ENCODE measurements around the gene TRIM52. TPM values are rescaled to one million over a fixed set of nuclear protein-coding genes. Genes with fewer than 3 reads are reported as not detected.
A peak's percentile ranks its signal among the peaks of the same experiment; 100 is the strongest.

TRIM52 gene
- total and polyA plus RNA-seq, 9 of the 15 experiments (the other 6 are each of a cell fraction or from before 2014, with no cell fraction given) = 3.3 to 21.9 (median 13.5) TPM

GRCh38 chr5:181207214-181207959, 53.6 kb downstream of the TRIM52 start (continued):
- TF ChIP-seq ARID3A (IDR thresholded peaks at IDR 0.05; ENCODE audit: borderline replicate concordance, low read depth, low read length) (peak; percentile 86), GTF2F1 (IDR thresholded peaks at IDR 0.05; ENCODE audit: low read depth, low read length) (no peak), HIVEP1 (CRISPR knock-in tag; IDR thresholded peaks at IDR 0.05) (no peak), HOMEZ (CRISPR knock-in tag; IDR thresholded peaks at IDR 0.05) (no peak), ZFP30 (CRISPR knock-in tag; IDR thresholded peaks at IDR 0.05; ENCODE audit: borderline replicate concordance) (no peak), ZSCAN32 (CRISPR knock-in tag; IDR thresholded peaks at IDR 0.05) (no peak), GABPA (tag; conservative IDR thresholded peaks at IDR 0.05; ENCODE audit: low read depth) (peak; percentile 30; the same call in 1 of the 2 replicates), ZNF395 (CRISPR knock-in tag; IDR thresholded peaks at IDR 0.05) (no peak), POLR2AphosphoS2 (IDR thresholded peaks at IDR 0.05; ENCODE audit: low read length) (no peak), TAL1 (IDR thresholded peaks at IDR 0.05) (no peak), ZNF217 (CRISPR knock-in tag; IDR thresholded peaks at IDR 0.05) (no peak), PTBP1 (IDR thresholded peaks at IDR 0.05; ENCODE audit: low read depth, low read length) (no peak), RBM15 (IDR thresholded peaks at IDR 0.05; ENCODE audit: insufficient read depth, low read length) (no peak), TRIM25 (IDR thresholded peaks at IDR 0.05; ENCODE audit: borderline replicate concordance) (no peak), HDAC8 (tag; IDR thresholded peaks at IDR 0.05) (no peak), NONO (IDR thresholded peaks at IDR 0.05; ENCODE audit: low read depth in 2 of 2, low read length in 1 of 2) (no peak), EWSR1 (IDR thresholded peaks at IDR 0.05; ENCODE audit: borderline replicate concordance, low read depth, partially characterized antibody) (no peak), DIDO1 (tag; IDR thresholded peaks at IDR 0.05; ENCODE audit: low read depth) (no peak), BRCA1 (IDR thresholded peaks at IDR 0.05) (no peak), BRCA1 (CRISPR knock-in tag; IDR thresholded peaks at IDR 0.05) (no peak), E2F4 (CRISPR knock-in tag; IDR thresholded peaks at IDR 0.05; ENCODE audit: low read depth) (no peak)
